ENCODE results near the gene STRIP2. TPM values are rescaled to one million over a fixed set of nuclear protein-coding genes. Genes with fewer than 3 reads are reported as not detected.

The STRIP2 gene
- total and polyA plus RNA-seq, 2 donors (not counting 1 experiment from before 2014, with no cell fraction given) = 0.21 to 0.79 TPM

GRCh38 chr7:129393255-129393654 lies 41.0 kb upstream of the STRIP2 start:
- CTCF ChIA-PET = no interaction called here
- H2AFZ ChIP-seq (ENCODE audit: insufficient read depth, low read depth, low read length, poor library complexity, severe bottlenecking) = no peak overlapping the region
- ATAC-seq (ENCODE audit: low read depth) = no peak

GRCh38 chr7:129394101-129394500 lies 40.1 kb upstream of the STRIP2 start:
- Histone ChIP-seq H3K4me2 (replicated peaks; ENCODE audit: low read depth, low read length, poor library complexity, severe bottlenecking) (no peak overlapping the region), H4K20me1 (ENCODE audit: control insufficient read depth, insufficient read depth, low read length, poor library complexity, severe bottlenecking) (no peaks in the 10 kb centered on the region), H3K27me3 (replicated peaks in 1 of 4; ENCODE audit: control extremely low read depth in 1 of 4, control insufficient read depth in 3 of 4, insufficient read depth in 4 of 4, low read length in 3 of 4) (no peaks in the 10 kb centered on the region), H3K9me3 (ENCODE audit: control extremely low read depth in 1 of 3, control insufficient read depth in 2 of 3, insufficient read depth in 1 of 3, low read length in 2 of 3) (no peaks in the 10 kb centered on the region), H3K27ac (ENCODE audit: low read length in 2 of 2) (no peak overlapping the region), H3K36me3 (replicated peaks in 1 of 2; ENCODE audit: control extremely low read depth in 1 of 2, control insufficient read depth in 1 of 2, extremely low read depth in 1 of 2, insufficient read depth in 2 of 2, low read length in 1 of 2) (peaks cover 2 to 17% of the 10 kb centered on the region in 2 experiments), H3K4me3 (ENCODE audit: control extremely low read depth in 1 of 5, extremely low read depth in 1 of 5, insufficient read depth in 1 of 5, low read depth in 2 of 5, low read length in 4 of 5) (no peak overlapping the region), H2AFZ (ENCODE audit: insufficient read depth, low read depth, low read length, poor library complexity, severe bottlenecking) (no peak overlapping the region), H3K79me2 (ENCODE audit: control insufficient read depth, insufficient read depth, low read length) (no peaks in the 10 kb centered on the region), H3K9ac (ENCODE audit: low read length) (no peak overlapping the region), H3K4me1 (ENCODE audit: control insufficient read depth in 2 of 2, insufficient read depth in 2 of 2, low read length in 2 of 2) (no peaks in the 10 kb centered on the region)
- Mint-ChIP-seq H3K4me1 (no peaks in the 10 kb centered on the region), H3K27me3 (no peaks in the 10 kb centered on the region), H3K9me3 (ENCODE audit: insufficient read depth) (no peaks in the 10 kb centered on the region), H3K4me3 (no peak overlapping the region), H3K27ac (no peak overlapping the region)
- DNase-seq (no peak), ATAC-seq (ENCODE audit: low read depth) (no peak)
- 100% methylated on average over 2 of the region's 4 CpGs for WGBS (ENCODE audit: insufficient coverage)
- intact Hi-C loops (cut with micrococcal nuclease) = no loop called here
- TF ChIP-seq CTCF (IDR thresholded peaks at IDR 0.05) = no peak
- TF ChIP-seq EZH2 (IDR thresholded peaks at IDR 0.05; ENCODE audit: borderline replicate concordance, insufficient read depth, low read depth, low read length, poor library complexity, severe bottlenecking) = no peak
- ChIA-PET POLR2A (no interaction called here), CTCF (no interaction called here)

More at GRCh38 chr7:129393255-129393654, 41.0 kb upstream of the STRIP2 start:
- no peak for DNase-seq
- no peak overlapping the region for H3K27ac Mint-ChIP-seq
- Histone ChIP-seq H3K9me3 (ENCODE audit: control extremely low read depth in 1 of 3, control insufficient read depth in 2 of 3, insufficient read depth in 1 of 3, low read length in 2 of 3) (no peaks in the 10 kb centered on the region), H3K4me1 (ENCODE audit: control insufficient read depth in 2 of 2, insufficient read depth in 2 of 2, low read length in 2 of 2) (no peaks in the 10 kb centered on the region), H4K20me1 (ENCODE audit: control insufficient read depth, insufficient read depth, low read length, poor library complexity, severe bottlenecking) (no peaks in the 10 kb centered on the region), H3K36me3 (replicated peaks in 1 of 2; ENCODE audit: control extremely low read depth in 1 of 2, control insufficient read depth in 1 of 2, extremely low read depth in 1 of 2, insufficient read depth in 2 of 2, low read length in 1 of 2) (peaks cover 2 to 20% of the 10 kb centered on the region in 2 experiments), H3K79me2 (ENCODE audit: control insufficient read depth, insufficient read depth, low read length) (no peaks in the 10 kb centered on the region), H3K4me2 (replicated peaks; ENCODE audit: low read depth, low read length, poor library complexity, severe bottlenecking) (no peak overlapping the region), H3K9ac (ENCODE audit: low read length) (no peak overlapping the region), H3K4me3 (ENCODE audit: control extremely low read depth in 1 of 5, extremely low read depth in 1 of 5, insufficient read depth in 1 of 5, low read depth in 2 of 5, low read length in 4 of 5) (no peak overlapping the region), H3K27me3 (replicated peaks in 1 of 4; ENCODE audit: control extremely low read depth in 1 of 4, control insufficient read depth in 3 of 4, insufficient read depth in 4 of 4, low read length in 3 of 4) (no peaks in the 10 kb centered on the region), H3K27ac (ENCODE audit: low read length in 2 of 2) (no peak overlapping the region)
- H3K4me3 Mint-ChIP-seq = no peak overlapping the region
- POLR2A ChIA-PET = no interaction called here
- no peaks in the 10 kb centered on the region for H3K9me3 Mint-ChIP-seq (ENCODE audit: insufficient read depth)
- no peaks in the 10 kb centered on the region for H3K27me3 Mint-ChIP-seq
- 100% methylated on average over 2 of the region's 2 CpGs for WGBS (ENCODE audit: insufficient coverage)
- no peak for TF ChIP-seq CTCF (IDR thresholded peaks at IDR 0.05)
- no peak for TF ChIP-seq EZH2 (IDR thresholded peaks at IDR 0.05; ENCODE audit: borderline replicate concordance, insufficient read depth, low read depth, low read length, poor library complexity, severe bottlenecking)
- no peaks in the 10 kb centered on the region for H3K4me1 Mint-ChIP-seq
- intact Hi-C loops (cut with micrococcal nuclease) = no loop called here
